DOHH2 (cell line): Measurements from ENCODE around the gene PDE6B.

Source experiments
- H3F3A ChIP-seq: fragments of 200-600 bp; sonication (generic), shearing (Covaris generic); 2 replicates; pipeline ENCODE4 v1.6.0; 2016; ENCODE audit warnings: antibody characterized with exemption, mild to moderate bottlenecking; ENCODE audit not compliant: control insufficient read depth, insufficient read depth
- H3K27ac ChIP-seq: fragments of 200-600 bp; sonication (generic); 2 replicates; pipeline ENCODE4 v1.5.1; 2014; ENCODE audit warnings: low read depth, mild to moderate bottlenecking, low read length, moderate library complexity
- H3K27me3 ChIP-seq: fragments of 200-600 bp; sonication (generic); 2 replicates; pipeline ENCODE4 v1.6.1; 2014; ENCODE audit warnings: mild to moderate bottlenecking, low read length, mixed read lengths; ENCODE audit not compliant: control insufficient read depth
- H3K36me3 ChIP-seq: fragments of 200-600 bp; sonication (generic); 2 replicates; pipeline ENCODE4 v1.6.1; 2014; ENCODE audit warnings: mild to moderate bottlenecking, low read length, moderate library complexity, mixed read lengths; ENCODE audit not compliant: control insufficient read depth
- H3K4me1 ChIP-seq: fragments of 200-600 bp; sonication (generic); 2 replicates; pipeline ENCODE4 v1.6.1; 2014; ENCODE audit warnings: mild to moderate bottlenecking, low read length, mixed read lengths; ENCODE audit not compliant: control insufficient read depth
- H3K4me2 ChIP-seq: fragments of 200-600 bp; sonication (generic); 2 replicates; pipeline ENCODE4 v1.6.0; 2014; ENCODE audit warnings: mild to moderate bottlenecking, low read length, moderate library complexity
- H3K4me3 ChIP-seq: fragments of 200-600 bp; sonication (generic); 2 replicates; pipeline ENCODE4 v1.5.1; 2014; ENCODE audit warnings: mild to moderate bottlenecking, low read length, mixed read lengths
- H3K79me2 ChIP-seq: fragments of 200-600 bp; sonication (generic); 2 replicates; pipeline ENCODE4 v1.6.1; 2014; ENCODE audit warnings: mild to moderate bottlenecking, low read length, mixed read lengths; ENCODE audit not compliant: control insufficient read depth
- H3K9me2 ChIP-seq: fragments of 200-600 bp; sonication (generic); replicated peaks from 2 replicates; pipeline ENCODE4 v1.6.1; 2014; ENCODE audit warnings: mild to moderate bottlenecking, low read length, mixed read lengths; ENCODE audit not compliant: control insufficient read depth
- H3K9me3 ChIP-seq: fragments of 200-600 bp; sonication (generic); 2 replicates; pipeline ENCODE4 v1.6.1; 2014; ENCODE audit warnings: antibody characterized with exemption, low read length, mixed read lengths; ENCODE audit not compliant: control insufficient read depth, insufficient read depth
- H4K20me1 ChIP-seq: fragments of 200-600 bp; sonication (generic); 2 replicates; pipeline ENCODE4 v1.6.0; 2014; ENCODE audit warnings: low read depth, mild to moderate bottlenecking, antibody characterized with exemption, low read length, moderate library complexity; ENCODE audit not compliant: control insufficient read depth, insufficient read depth
- CTCF ChIP-seq: fragments of 200-600 bp; sonication (generic); IDR thresholded peaks from one replicate; pipeline ENCODE4 v1.5.1; 2014; ENCODE audit warnings: antibody characterized with exemption, mild to moderate bottlenecking, low read depth, low read length; ENCODE audit not compliant: poor library complexity, severe bottlenecking
- EZH2phosphoT487 ChIP-seq: fragments of 200-600 bp; sonication (generic); IDR thresholded peaks from 2 replicates; pipeline ENCODE4 v1.6.1; 2017; ENCODE audit warnings: borderline replicate concordance, mild to moderate bottlenecking, antibody characterized with exemption, low read length, moderate library complexity, mixed read lengths

The PDE6B gene

DNA sequence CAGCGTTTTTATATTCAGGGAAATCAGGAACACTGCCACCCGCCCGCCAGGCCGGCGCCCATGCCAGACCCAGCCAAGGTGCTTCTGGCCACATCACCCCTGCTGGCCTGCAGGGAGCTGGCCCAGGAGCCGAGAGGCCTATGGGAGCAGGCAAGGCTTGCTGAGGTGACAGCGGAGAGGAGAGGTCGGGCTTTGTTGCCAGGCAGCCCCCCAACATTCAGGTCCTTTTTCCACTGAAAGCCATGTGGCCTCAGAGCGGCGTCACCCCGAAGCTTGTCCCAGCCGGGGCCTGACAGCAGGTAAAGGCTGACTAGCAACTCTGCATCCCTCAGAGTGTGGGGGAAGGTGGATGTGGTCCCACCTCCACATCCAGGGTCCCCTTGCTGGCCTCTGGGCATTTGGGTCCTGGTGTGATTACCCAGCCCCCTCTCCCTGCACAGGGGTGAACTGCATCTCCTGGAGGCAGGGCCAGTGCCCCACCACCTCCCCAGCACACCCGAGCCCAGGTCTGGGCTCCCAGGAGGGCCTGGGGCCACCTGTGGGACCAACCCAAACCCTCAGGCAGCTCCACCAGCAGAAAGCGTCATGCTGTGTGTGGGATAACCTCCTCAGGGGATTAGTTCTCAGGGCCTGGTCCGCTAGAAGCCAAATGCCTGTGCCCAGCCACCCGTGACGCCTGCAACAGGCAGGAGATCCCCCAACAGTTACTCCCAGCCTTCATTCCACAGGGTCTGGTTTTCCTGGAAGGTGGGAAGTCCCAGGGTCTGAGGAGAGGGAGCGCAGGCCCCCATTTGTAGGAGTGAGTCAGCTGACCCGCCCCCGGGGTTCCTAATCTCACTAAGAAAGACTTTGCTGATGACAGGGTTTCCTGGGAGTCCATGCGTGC is at the start of gene PDE6B:
TSS of gene PDE6B (plus strand) at position 869 of the 886 bp plus-strand sequence. CDS start 54 bp downstream, outside the sequence.
- Histone ChIP-seq H3K9me3 (peaks cover 26% of the 10 kb centered on the region; the same call in 1 of the 2 replicates), H3K36me3 (no peaks in the 10 kb centered on the region), H3K4me1 (no peaks in the 10 kb centered on the region), H4K20me1 (no peaks in the 10 kb centered on the region), H3K9me2 (no peaks in the 10 kb centered on the region), H3K27ac (no peak within 1 kb of the TSS), H3K4me2 (no peak within 1 kb of the TSS), H3K27me3 (no peaks in the 10 kb centered on the region), H3F3A (no peaks in the 10 kb centered on the region), H3K79me2 (no peaks in the 10 kb centered on the region), H3K4me3 (no peak within 1 kb of the TSS)
- no peak for TF ChIP-seq EZH2phosphoT487
- no peak for TF ChIP-seq CTCF

DNA sequence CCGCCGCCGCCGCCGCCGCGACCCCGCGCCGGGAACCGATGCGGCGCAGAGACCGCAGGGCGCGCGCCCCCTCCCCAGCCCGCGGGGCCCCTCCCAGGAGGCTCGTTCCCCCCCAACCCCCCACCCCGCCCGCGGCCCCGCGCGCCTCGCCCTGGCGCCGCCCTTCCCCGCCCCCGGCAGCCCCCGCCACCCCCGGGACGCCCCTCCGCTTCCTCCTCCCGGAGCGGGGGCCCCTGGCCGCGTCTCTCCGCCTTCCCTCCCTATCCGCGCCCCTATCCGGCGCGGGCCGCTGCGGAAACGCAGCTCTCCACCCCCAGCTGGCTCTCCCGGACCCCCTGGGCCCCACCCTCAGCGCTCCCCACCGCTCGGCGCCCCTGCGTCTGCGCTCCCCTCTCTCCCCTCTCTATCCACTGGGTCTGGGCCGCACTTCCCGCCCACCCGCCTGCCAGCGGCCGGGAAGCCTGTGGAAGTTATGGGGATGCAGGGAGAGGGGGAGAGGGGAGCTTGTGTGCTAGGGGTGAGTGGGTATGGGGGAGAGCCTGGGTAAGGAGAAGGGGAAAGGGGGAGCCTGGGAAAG is 49.0 kb upstream of the PDE6B start, which contains the start of gene TMEM271:
TSS of gene TMEM271 (minus strand) at position 51 of the 577 bp plus-strand sequence. CDS start 233 bp downstream, outside the sequence.
- H3K27me3 ChIP-seq = no peaks in the 10 kb centered on the region
- TF ChIP-seq CTCF (no peak), EZH2phosphoT487 (no peak)

DNA sequence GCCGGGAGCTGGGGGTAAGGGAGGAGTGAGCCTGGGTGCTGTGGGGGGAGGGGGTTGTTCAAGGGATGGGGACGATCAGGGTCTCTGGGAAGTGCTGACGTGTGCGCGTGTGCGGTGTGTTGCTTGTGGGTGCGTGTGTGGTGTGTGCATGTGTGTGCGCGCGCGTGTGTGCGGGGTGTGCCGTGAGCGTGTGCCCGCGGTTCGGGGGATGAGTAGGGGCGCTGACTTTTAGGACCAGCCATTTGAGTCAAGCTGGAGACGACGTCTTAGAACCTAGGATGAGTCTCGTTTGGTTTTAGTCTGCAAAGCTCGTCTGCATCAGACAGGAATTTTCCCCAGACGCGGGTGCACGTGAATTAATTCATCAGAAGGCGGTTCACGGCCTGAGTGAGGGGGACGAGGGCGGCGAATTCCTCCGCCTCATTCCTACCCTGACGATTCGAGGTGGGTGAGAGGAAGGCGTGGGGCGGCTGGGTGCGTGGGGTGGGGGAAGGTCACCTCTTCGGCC is 48.3 kb upstream of the PDE6B start:
- Histone ChIP-seq H3K4me1 (no peaks in the 10 kb centered on the region), H3K4me3 (no peak overlapping the region), H3F3A (no peaks in the 10 kb centered on the region), H3K79me2 (no peaks in the 10 kb centered on the region), H3K4me2 (no peak overlapping the region), H4K20me1 (no peaks in the 10 kb centered on the region), H3K9me3 (peaks cover 16% of the 10 kb centered on the region; the same call in 1 of the 2 replicates), H3K36me3 (no peaks in the 10 kb centered on the region), H3K9me2 (no peaks in the 10 kb centered on the region), H3K27ac (no peak overlapping the region), H3K27me3 (no peaks in the 10 kb centered on the region)
- TF ChIP-seq CTCF (no peak), EZH2phosphoT487 (no peak)

More for the DNA sequence above, 49.0 kb upstream of the PDE6B start, which contains the start of gene TMEM271:
- Histone ChIP-seq H3K4me1 (no peaks in the 10 kb centered on the region), H3K79me2 (no peaks in the 10 kb centered on the region), H3K4me2 (no peak within 1 kb of the TSS), H3K36me3 (no peaks in the 10 kb centered on the region), H3K4me3 (no peak within 1 kb of the TSS), H3F3A (no peaks in the 10 kb centered on the region), H3K9me2 (no peaks in the 10 kb centered on the region), H3K9me3 (peaks cover 12% of the 10 kb centered on the region; the same call in 1 of the 2 replicates), H4K20me1 (no peaks in the 10 kb centered on the region), H3K27ac (no peak within 1 kb of the TSS)
